Measurements from ENCODE around the gene RIT1. TPM values are rescaled to one million over a fixed set of nuclear protein-coding genes. Genes with fewer than 3 reads are reported as not detected.

Gene RIT1
- total RNA-seq, 1 donor from 2014 or later = 37.7 TPM

DNA sequence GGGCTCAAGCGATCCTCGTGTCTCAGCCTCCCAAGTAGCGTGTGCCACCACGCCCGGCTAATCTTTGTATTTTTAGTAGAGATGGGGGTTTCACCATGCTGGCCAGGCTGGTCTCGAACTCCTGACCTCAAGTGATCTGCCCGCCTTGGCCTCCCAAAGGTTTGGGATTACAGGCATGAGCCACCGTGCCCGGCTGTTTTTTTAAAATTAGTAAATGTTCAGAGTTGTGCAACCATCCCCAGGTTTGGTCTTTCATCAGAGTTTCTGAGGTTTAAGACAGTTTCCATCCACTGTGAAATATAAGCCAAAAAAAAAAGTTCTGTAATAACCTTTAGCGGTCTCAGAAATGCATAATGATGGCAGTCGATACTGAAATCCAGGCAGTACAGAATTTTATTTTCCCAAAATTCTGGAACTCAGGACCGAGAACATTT is 52.3 kb downstream of the RIT1 start:
- no peak for DNase-seq (ENCODE audit: low read depth, low spot score)

DNA sequence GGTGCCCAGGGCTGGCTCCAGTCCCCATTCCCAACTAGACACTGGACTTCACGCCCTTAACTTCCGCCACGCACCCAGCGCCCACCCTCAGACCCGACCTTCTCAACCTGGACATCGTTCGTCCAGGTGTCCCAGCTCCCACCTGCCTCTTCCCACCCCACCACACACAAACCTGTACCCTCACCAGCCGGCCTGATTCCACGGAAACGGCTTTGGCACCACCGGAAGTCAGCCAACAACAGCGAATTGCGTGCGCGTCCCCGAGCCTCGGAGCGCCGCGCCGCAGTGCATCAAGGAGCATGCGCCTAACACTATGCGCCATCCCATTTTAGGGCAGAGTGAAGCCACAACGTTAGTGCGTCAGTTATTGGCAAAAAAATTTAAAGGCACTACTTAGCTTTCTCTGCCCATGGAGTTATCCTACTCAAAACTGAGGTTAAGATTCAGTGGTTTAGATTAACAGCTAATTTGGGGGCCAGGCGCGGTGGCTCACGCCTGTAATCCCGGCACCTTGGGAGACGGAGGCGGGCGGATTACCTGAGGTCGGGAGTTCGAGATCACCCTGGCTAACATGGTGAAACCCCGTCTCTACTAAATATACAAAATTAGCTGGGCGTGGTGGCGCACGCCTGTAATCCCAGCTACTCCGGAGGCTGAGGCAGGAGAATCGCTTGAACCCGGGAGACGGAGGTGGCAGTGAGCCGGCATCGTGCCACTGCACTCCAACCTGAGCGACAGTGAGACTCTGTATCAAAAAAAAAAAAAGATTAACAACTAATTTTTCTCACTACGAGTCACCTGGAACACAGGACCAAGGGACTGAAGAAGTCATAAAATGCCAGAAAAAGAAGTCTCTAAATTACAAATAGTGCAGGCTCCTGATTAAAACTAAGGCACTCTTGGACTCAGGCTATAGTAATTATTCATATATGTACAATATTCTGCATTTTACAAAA is 53.9 kb downstream of the RIT1 start, which contains the start of gene GON4L:
Gene GON4L (minus strand): TSS at position 240 of the 956 bp plus-strand sequence. CDS start 3,434 bp downstream, outside the sequence.
- peak; percentile 71 for DNase-seq (ENCODE audit: low read depth, low spot score)

DNA sequence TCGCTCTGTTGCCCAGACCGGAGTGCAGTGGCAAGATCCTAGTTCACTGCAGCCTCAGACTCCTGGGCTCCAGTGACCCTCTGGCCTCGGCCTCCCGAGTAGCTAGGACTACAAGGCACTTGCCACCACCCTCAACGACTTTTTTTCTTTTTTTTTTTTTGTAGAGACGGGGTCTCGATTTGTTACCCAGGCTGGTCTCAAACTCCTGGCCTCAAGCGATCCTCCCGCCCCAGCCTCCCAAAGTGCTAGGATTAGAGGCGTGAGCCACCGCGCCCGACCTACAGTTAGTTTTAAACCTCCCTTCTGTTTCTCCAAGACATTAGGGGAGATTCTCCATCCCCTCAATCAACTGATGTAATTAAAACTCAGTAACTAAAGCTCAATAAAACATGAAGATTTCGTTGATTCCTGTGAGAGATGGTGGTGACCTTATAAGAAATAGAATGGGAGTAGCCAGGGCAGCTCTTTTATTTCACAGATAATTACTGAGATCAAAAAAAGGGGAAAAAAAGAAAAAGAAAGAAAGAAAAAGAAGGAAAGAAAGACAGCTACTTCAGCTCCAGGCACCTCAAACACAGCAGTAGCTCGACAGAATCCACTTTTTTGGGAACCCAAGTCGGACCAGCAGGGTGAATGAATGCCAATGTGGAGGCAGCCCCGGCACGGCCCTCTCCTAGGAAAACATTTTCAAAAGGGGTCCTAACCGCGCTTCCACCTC is 54.7 kb downstream of the RIT1 start:
- no peak for DNase-seq (ENCODE audit: low read depth, low spot score)

GRCh38 chr1:155850345-155850744 is 60.8 kb downstream of the RIT1 start:
- no peak for DNase-seq (ENCODE audit: low read depth, low spot score)

GRCh38 chr1:155847823-155848529 is 63.2 kb downstream of the RIT1 start:
- no peak for DNase-seq (ENCODE audit: low read depth, low spot score)

Other genes with a start within 250 kb of the RIT1 start
- 25.3 and 31.5 TPM in 2 replicates for gene YY1AP1, start 222.6 kb downstream of the RIT1 start, total RNA-seq
- gene DAP3, start 222.3 kb downstream of the RIT1 start, total RNA-seq = 56.5 and 58.7 TPM in 2 replicates
- gene GON4L, start 54.1 kb downstream of the RIT1 start, total RNA-seq = 21.6 and 27.0 TPM in 2 replicates
- gene SYT11, start 51.8 kb downstream of the RIT1 start, total RNA-seq = 33.0 and 53.4 TPM in 2 replicates
- gene KHDC4, start 23.1 kb upstream of the RIT1 start, total RNA-seq = 23.7 and 35.6 TPM in 2 replicates
- gene RXFP4, start 30.3 kb upstream of the RIT1 start, total RNA-seq = 0.14 TPM in 1 of 2 replicates, not detected in the other
- 71.3 and 107 TPM in 2 replicates for gene ARHGEF2, start 67.2 kb upstream of the RIT1 start, total RNA-seq
- 427 and 499 TPM in 2 replicates for gene SSR2, start 109.6 kb upstream of the RIT1 start, total RNA-seq
- gene UBQLN4, start 142.4 kb upstream of the RIT1 start, total RNA-seq = 16.2 and 20.6 TPM in 2 replicates
- 72.6 and 92.1 TPM in 2 replicates for gene LAMTOR2, start 143.4 kb upstream of the RIT1 start, total RNA-seq
- gene RAB25, start 149.8 kb upstream of the RIT1 start, total RNA-seq = not detected in 2 replicates
- 5.0 and 6.5 TPM in 2 replicates for gene MEX3A, start 171.1 kb upstream of the RIT1 start, total RNA-seq
- 942 and 1,011 TPM in 2 replicates for gene LMNA, start 203.4 kb upstream of the RIT1 start, total RNA-seq
- 0.42 and 0.59 TPM in 2 replicates for gene SEMA4A, start 242.2 kb upstream of the RIT1 start, total RNA-seq

Data from pulmonary artery endothelial cell (primary cell).